ENCODE results near the gene OR52D1. TPM values are rescaled to one million over a fixed set of nuclear protein-coding genes. Genes with fewer than 3 reads are reported as not detected.

The OR52D1 gene
- total RNA-seq, 1 experiment from 2014 or later: not detected

GRCh38 chr11:5467527-5467926 lies 21.0 kb upstream of the OR52D1 start:
- H3K9me3 Mint-ChIP-seq: no peaks in the 10 kb centered on the region
- Histone ChIP-seq H4K8ac (replicated peaks; ENCODE audit: insufficient read length, low read depth, low read length) (no peak overlapping the region), H3T11ph (ENCODE audit: low read length) (no peak overlapping the region), H3K4me1 (ENCODE audit: insufficient read depth, low read length) (no peaks in the 10 kb centered on the region; the same call in 1 of the 2 replicates), H3K23me2 (ENCODE audit: insufficient read length, low read depth, low read length, poor library complexity, severe bottlenecking) (no peaks in the 10 kb centered on the region), H3K9me3 (ENCODE audit: control insufficient read depth, low read depth, low read length) (no peaks in the 10 kb centered on the region), H3K56ac (ENCODE audit: insufficient read length, low read depth, low read length) (no peak overlapping the region), H2BK20ac (ENCODE audit: low read depth, low read length, poor library complexity, severe bottlenecking) (no peak overlapping the region), H2AK5ac (ENCODE audit: insufficient read length, low read length) (no peak overlapping the region), H3K14ac (ENCODE audit: insufficient read depth, low read length) (no peak overlapping the region), H2BK15ac (ENCODE audit: low read depth, low read length) (no peak overlapping the region), H3K23ac (ENCODE audit: insufficient read length, low read depth, low read length) (no peak overlapping the region), H3K9ac (ENCODE audit: extremely low read depth, insufficient read length, low read length) (no peak overlapping the region), H4K5ac (ENCODE audit: insufficient read length, low read depth, low read length) (no peak overlapping the region), H2BK120ac (ENCODE audit: low read depth, low read length, poor library complexity, severe bottlenecking) (no peak overlapping the region), H3K27ac (ENCODE audit: insufficient read length, low read depth, low read length) (no peak overlapping the region), H4K91ac (ENCODE audit: insufficient read length, low read depth, low read length) (no peak overlapping the region), H4K20me1 (ENCODE audit: control insufficient read depth, insufficient read depth, insufficient read length) (no peaks in the 10 kb centered on the region), H3K79me1 (ENCODE audit: insufficient read depth, low read depth, low read length, poor library complexity, severe bottlenecking) (no peaks in the 10 kb centered on the region), H2BK5ac (ENCODE audit: insufficient read length, low read length) (no peak overlapping the region), H3K18ac (ENCODE audit: insufficient read length, low read depth, low read length) (no peak overlapping the region), H3K4ac (ENCODE audit: low read depth, low read length) (no peak overlapping the region), H3K4me2 (ENCODE audit: insufficient read depth, insufficient read length, low read length) (no peak overlapping the region), H3K27me3 (ENCODE audit: insufficient read depth, low read length) (no peaks in the 10 kb centered on the region), H2AFZ (ENCODE audit: low read length) (no peak overlapping the region), H3K79me2 (ENCODE audit: insufficient read depth, low read length) (0 out of 2 replicates have a peak, but pooled peaks cover 2% of the 10 kb centered on the region), H2BK12ac (ENCODE audit: insufficient read length, low read depth, low read length) (no peak overlapping the region)
- 0 out of 7 replicates have a peak, but pooled peaks cover 0 to 1% (median 0%) of the 10 kb centered on the region in 3 experiments for H3K36me3 Mint-ChIP-seq (ENCODE audit: insufficient read depth in 1 of 3, low read depth in 3 of 3)
- no peak overlapping the region for H3K4me3 Mint-ChIP-seq
- DNase-seq: no peak
- H3K4me1 Mint-ChIP-seq: no peaks in the 10 kb centered on the region
- no peaks in the 10 kb centered on the region for H3K27me3 Mint-ChIP-seq (ENCODE audit: low read depth)
- TF ChIP-seq CTCF (conservative IDR thresholded peaks at IDR 0.05): no peak
- WGBS (ENCODE audit: extremely low coverage, insufficient read length, low lambda C conversion rate): no CpG with 5 or more reads among the region's 2 CpGs
- H3K27ac Mint-ChIP-seq: no peak overlapping the region
